ENCODE measurements around the gene LRP1B.
"Not testable (repeated sequence)": the region's sequence is repeated elsewhere in the genome, so short reads cannot be mapped to it uniquely, and the experiment has no call there.

Gene LRP1B

DNA sequence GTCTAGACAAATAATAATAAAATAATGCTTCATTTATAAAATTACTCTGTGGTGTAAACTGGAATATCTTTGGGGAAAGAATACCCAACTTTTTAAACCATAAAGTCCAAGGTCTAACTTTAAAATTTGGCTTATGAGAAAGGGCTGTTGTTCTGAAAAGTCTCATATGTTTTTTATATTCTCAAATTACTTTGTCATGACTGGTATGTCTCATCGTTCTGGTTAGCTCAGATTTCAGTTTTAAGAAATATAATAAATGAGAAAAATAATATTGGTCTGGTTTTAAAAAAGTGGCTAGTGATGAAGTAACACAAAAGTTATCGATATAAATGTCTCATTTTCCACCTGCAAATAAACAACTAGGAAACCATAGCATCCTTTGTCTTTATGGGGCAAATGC lies 1658.1 kb downstream of the LRP1B start:
- DNase-seq, result no peak

DNA sequence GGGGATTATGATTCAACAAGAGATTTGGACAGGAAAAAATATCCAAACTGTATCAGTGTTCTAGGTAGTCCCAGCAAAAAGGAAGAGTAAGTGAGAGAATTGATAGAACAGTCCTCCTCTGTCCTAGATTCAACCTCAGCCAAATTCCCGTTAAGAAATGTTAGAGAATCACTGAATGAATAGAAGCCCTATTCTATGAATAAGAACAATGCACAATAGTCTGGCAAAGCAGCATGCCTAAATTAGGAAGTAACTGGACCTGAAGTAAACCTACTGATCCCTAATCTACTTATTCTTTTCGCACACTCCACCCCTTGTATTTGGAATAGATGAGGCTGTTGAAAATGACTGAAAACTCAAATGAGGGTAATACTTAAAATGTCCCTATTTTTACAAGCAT lies 1665.5 kb downstream of the LRP1B start:
- DNase-seq, result no peak

DNA sequence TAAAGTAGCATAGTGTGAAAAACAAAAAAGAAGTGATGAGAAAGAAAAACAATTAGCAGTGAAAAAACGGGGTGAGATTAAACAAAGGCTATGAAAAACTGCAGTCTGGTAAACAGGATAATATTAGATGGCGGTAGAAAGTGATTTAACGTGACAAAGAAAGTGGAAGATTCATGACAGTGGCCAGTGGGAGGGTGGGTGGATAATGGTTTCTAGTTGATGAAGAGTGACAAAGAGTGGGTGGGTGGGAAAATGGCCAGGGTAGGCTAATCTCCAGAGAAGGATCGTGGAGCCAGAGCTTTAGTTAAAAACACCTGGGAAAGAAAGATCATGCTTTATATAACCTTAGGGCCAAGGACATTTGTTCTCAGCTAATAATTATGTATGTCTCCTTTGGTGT lies 1667.8 kb downstream of the LRP1B start:
- no peak for DNase-seq

DNA sequence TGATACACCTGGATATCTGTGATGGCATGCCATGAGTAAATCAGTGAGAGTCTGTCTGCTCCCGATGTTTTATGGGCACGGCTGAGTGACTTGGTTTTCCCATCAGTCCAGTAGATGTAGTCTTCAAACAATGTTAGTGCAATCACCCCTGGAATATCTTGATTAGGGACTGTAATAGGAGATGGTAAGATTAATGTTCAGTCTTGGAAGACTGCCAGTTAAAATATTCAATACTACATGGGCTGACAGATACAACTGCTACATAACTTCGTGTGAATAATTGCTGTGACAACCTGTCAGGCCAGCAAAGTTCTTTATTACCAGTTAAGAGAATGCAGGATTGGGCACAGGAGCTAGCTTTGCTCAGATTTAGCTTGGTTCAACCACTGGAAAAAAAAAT lies 1673.3 kb downstream of the LRP1B start:
- DNase-seq, result no peak

DNA sequence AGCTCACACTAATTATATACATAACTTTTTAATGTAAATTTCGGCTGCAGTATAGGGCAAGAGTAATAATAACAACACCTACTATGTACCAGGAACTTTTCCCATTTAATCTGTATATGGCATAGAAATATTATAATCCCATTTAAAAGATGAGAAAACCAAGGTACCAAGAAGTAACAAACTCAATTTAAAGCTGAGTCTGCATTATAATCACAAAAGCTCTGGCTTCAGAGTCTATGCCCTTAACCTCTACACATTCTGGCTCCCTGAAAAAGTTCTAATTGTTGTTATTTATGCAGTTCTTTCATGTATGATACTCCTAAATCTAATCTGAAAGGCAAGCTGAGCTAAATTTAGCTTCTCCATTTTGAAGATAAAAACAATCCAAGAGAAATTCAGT lies 1675.5 kb downstream of the LRP1B start:
- no peak for DNase-seq

DNA sequence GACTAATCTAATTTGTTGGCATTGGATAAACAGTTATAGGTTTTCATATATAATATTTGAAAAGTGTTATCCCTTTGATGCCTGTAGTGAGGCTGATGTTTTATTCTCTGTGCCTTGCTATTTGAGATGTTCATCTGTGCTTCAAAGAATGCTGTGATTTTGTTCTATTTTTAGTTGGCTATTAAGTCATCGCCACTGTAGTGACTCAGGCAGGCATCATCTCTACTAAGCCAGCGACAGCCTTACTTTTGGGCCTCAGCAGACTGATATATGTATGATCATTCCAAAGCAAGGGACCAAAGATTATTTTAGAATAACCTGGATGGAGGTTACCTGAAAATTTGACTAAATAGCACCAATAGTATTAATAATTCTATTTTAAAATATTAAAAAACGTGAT lies 1676.1 kb downstream of the LRP1B start:
- DNase-seq, result no peak

DNA sequence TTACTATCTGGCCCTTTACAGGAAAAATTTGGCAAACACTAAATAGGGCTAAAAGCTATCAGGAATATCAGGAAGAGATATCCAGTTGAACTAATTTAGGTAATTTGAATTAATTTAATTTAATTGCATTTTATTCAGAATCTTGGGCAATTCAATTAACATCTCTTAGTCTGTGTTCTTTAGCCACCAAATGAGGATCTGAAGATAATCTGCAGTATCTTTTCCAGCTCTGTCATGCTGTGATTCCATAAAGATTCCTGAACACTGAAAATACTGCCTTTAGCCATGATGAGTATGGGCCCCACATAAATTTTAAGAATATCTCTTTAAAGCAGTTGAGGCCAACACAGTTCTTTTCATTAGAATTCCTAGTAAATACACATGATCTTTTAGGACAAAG lies 1679.5 kb downstream of the LRP1B start:
- DNase-seq, result no peak

DNA sequence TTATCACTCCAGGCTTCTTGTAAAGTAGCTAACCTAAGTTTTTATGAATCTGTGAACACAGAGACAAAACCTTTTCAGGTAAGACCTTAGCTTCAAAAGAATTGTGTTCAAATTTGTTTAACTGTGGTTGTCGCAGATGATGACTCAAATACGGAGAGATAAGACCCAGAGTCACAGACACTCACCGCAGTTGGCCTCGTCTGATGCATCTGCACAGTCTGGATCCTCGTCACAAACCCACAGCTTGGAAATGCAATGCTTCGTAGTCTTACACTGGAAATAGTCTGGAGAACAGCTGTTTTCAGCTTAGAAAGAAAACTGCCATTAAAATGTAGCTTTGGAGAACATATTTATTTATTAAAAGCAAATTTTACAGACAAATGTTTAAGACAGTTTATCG lies 1688.5 kb downstream of the LRP1B start:
- DNase-seq, result no peak

DNA sequence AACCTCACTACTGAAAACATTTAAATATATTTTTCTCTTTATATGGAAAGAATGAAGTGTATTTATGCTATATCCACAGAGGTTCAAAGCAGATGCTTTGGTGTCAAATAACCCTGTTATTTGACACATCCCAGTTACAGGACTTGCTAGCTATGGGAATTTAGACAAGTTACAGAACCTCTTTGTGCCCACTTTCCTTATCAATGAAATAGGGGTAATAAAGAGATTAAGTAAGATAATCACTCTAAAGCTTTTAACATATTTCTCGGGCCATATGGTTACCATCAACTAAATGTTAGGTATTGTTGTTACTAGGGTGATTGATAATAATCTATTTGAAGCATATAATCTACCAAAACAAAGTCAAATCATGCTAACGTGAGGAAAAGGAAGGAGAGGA lies 1690.0 kb downstream of the LRP1B start:
- no peak for DNase-seq

DNA sequence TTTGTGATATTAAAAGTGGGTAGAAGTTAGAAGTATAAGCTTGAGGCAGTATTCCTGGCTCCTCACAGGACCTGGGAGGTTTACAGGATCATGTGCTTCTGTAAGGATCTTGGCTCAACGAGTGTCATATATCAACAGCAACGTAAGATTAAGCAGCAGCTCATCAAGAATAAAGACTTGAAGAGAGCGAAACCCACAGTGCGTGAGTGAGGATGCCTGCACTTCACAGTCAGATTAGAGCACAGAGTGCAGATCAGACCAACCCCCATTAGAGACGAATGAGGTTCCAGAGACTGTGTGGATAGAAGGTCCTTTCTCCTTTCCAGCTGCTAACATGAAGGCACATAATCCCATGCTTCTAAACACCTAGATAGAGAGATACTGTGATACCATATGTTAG lies 1693.9 kb downstream of the LRP1B start:
- DNase-seq, result no peak

DNA sequence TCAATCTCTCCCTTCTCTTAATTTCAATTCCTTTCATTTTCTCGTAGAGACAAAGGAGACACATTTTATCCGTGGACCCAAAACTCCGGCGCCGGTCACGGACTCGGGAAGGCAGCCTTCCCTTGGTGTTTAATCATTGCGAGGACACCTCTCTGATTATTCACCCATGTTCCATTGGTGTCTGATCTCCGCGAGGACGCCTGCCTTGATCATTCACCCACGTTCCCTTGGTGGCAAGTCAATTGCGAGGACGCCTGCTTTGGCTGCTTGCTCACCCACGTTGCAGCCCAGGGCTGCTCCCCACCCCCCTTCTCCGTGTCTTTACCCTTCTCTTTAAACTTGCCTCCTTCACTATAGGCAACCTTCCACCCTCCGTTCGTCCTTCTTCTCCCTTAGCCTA lies 1703.8 kb downstream of the LRP1B start:
- DNase-seq, result not testable (repeated sequence)

DNA sequence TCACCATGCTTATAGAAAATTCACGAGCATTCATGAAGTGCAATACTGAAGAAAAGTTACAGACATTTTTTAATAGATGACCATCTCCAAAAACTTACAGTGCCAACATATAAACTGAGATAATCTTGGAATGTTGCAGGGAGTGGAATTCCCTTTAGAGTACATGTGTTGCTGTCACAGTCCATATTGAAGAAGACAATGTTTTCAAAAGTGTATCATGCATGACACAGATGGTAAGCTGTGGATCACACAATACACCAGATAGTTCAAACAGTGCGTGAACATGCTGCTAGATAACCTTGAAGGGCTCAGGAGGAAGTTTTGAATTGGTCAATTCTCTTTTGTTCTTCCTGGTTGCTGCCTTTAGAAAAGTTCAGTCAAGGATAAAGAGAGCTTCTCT lies 1706.3 kb downstream of the LRP1B start:
- no peak for DNase-seq

DNA sequence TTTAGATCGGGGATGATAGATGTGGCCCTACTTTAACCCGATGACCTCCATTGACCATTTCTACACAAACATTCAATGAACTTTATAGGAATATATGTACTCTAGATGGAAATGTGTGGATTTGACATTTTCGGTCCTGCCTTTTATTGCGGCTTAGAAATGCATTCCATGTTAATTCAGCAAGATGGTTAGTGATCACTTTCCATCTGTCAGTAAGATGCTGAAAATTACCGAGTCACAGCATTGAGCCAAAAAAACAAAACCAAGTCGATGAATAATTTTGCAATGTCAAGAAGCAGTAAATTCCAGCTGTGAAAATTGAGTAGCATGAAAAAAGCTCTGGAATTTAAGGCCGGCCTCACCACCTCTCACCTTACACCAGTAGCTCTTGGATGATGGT lies 1708.1 kb downstream of the LRP1B start:
- DNase-seq, result no peak

DNA sequence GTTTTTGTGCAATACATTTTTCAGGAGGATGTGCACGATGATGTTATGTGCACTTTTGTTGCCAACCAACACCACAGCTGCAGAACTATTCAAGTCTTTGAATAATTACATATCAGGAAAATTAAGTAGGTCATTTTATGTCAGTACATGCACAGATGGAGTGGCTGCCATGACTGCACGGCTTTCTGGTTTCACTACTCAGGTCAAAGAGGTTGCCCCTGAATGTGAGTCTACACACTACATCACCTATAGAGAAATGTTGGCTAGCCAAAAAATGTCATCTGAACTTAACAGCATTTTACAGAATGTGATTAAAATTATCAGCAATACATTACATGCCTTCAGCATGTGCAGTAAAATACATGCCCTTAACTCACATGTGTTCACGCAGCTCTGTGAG lies 1713.3 kb downstream of the LRP1B start:
- no peak for DNase-seq

DNA sequence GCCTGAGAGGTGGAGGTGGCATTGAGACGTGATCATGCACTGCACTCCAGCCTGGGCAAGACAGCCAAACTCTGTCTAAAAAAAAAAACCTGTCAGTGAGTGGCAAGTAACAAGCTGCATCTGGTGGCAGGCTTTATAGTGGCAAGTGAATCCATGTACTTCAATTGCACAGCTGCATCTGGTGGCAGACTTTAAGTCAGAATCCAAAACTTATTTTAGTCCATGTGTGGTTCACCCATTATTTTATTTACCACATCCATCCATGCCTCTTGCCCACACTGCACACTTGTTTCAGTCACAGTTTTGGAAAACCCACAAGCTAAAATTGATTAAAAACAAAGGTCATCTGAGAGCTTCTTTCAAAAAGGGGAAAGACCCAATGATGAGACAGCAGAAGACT lies 1714.2 kb downstream of the LRP1B start:
- no peak for DNase-seq

DNA sequence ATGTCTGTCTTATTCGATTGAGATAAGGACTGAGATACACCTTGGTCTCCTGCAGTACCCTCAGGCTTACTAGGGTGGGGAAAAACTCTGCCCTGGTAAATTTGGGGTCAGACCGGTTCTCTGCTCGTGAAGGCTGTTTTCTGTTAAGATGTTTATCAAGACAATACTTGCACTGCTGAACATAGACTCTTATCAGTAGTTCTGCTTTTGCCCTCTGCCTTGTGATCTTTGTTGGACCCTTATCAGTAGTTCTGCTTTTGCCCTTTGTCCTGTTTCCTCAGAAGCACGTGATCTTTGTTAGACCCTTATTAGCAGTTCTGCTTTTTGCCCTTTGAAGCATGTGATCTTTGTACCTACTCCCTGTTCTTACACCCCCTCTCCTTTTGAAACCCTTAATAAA lies 1715.8 kb downstream of the LRP1B start:
- DNase-seq, result not testable (repeated sequence)

DNA sequence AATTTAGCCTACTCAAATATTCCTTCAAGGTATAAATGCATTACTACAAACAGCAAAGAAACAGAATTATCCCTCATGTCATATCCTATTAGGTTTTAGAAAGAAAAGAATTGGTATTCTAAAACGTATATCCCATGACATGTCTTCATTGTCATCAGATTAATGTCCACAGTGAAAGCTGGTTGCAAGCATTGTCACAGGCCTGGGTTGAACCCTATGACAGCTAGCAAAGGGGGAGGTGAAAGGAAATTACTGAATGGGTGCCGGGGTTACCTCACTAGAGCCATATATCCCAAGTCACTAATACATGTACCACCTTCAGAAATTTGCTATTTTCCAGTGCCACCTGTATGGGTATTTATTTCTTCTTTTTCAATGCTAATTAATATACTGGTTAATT lies 1720.1 kb downstream of the LRP1B start:
- no peak for DNase-seq

DNA sequence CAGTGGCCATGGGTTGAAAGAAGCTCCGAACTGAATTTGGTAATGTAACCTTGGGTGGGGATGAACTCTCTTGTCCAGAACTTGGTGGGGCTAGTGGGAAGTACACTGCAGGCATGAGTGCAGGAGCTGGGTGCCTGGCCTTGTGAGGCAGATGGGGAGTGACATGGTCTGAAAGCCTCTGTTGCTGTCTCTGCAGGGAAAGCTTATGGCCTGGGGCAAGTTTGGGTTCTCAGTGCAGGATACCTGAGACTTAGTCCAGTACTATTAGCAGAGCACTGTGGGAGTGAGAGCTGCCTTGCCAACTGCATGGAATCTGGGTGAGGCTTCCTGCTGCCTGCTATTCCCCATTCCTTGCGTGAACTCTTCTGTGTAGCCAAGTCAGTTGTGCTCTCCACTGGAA lies 1729.8 kb downstream of the LRP1B start:
- DNase-seq, result no peak

DNA sequence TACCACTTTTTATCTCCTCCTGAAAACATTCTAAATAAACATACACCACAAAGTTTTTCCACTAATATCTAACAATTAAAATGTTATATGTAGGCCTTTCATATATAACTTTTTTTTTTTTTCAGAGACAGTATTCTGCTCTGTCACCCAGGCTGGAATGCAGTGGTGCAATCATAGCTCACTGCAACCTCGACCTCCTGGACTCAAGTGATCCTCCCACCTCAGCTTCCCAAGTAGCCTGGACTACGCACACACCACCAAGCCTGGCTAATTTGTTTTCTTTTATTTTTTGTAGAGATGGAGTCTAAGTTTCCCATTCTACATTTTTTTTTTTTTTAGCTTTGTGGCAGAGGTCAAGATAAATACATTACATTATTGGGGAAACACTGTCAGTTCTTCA lies 1738.0 kb downstream of the LRP1B start:
- no peak for DNase-seq

DNA sequence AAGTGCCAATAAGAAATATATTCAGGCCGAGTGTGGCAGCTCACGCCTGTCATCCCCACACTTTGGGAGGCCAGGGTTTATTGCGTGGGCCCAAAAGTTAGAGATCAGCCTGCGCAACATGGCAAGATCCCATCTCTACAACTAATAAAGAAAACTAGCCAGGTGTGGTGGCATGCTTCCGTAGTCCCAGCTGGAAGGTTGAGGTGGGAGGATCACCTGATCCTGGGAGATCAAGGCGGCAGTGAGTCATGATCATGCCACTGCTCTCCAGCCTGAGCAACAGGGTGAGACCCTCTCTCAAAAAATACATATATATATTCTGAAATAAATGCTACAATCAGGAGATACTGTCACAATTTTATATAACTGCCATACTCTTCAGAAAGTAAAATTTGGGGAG lies 1745.9 kb downstream of the LRP1B start:
- DNase-seq, result no peak

DNA sequence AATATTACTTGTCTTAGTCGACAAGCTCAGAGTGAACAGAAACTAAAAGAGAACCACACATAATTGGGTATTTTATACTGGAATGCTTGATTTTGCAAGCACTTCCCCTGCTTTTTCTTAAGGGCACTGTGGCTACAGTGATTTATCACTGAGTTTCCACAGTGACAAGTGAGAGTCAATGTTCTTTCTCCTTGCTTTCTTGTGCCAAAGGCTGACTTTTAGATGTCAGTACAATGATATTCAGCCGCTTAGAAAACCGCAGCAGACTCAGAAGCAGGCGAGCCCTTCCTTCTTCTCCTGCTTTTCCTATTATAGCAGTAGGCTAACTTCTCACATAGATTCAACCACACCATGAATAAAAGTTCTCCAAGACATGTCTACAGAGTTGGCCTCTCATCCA lies 1747.0 kb downstream of the LRP1B start:
- DNase-seq, result no peak

DNA sequence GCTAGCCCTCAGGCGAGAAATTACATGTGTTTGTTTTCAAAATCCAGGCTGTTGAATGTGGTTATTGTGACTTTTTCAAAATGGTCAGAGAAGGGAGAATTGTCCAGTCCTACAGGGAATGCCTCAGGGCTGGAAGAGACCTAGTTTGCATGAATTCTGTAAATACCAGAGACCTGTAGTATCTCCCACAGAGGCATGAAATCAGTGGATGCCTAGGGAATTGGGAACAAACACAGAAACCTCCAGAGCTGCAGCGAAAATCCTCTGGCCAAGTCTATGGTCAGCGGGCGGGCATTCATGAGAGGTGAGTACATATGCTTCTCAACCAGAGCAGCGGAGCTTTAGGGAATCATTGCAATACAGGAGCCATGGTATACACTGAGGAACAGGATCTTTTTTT lies 1754.1 kb downstream of the LRP1B start:
- no peak for DNase-seq

DNA sequence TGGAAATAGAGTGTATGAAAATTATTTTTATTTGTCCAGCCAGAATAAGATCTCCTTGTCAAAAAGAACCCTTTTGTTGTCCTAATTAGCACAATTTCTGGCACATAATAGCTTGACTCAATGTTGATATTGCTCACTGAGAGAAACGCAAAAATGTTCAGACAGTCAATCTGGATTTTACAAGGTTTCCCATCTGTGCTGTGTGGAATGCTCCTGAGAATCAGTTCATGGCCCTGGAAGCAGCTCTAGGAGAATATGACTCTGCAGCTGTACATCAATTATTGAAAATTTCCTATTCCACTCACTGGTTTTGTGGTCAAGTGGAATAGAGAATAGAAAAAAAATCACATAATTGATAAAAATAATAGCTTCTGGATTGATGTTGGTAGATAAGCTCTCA lies 1767.7 kb downstream of the LRP1B start:
- no peak for DNase-seq

DNA sequence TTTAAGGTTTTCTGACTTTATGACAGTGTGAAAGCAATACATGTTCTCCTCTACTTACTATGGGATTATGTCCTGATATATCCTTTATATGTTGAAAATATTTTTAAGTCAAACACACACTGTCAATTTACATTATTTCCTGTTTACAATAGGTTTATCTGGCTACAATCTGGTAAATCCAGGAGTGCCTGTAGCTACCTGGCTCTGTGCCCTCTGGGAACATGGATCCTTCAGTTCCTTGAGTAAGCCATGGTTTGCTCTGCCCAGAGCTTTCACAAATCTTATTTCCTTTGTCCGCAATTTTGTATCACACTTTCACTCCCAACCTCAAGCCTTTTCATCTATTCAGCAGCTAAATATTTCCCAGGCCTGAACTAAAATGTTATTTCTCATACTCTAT lies 1768.5 kb downstream of the LRP1B start:
- DNase-seq, result no peak

DNA sequence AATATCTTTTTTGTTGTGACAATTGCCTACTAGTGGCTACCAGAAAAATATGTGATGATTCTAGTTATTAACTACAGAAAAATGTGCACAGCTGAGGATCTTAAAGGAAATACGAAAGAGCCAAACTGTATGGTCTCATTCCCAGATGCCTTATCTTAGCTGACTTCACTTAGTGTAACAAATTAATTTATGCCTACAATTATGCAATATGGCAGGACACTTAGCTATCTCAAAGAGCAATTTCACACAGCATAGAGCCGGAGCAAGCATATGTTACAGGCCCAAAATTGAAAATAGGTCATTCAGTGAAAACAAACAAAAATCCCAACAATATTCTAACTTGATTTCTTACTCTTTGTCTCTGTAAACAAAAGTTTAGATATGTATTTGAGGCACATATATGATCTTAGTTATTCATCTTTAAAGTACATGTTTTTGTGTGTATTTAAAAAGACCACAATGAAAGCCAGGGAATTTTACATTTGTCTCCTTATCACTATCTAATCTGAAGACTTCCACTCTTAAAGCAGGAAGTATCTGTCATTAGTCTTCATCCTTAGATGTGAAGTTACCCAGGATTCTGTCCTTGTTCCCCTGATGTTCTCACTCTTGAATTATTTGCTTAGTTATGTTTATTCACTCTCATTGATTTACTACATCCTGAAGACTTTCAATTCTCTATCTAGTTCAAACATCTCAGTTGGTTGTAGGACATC lies 1771.6 kb downstream of the LRP1B start:
- no peak for DNase-seq

DNA sequence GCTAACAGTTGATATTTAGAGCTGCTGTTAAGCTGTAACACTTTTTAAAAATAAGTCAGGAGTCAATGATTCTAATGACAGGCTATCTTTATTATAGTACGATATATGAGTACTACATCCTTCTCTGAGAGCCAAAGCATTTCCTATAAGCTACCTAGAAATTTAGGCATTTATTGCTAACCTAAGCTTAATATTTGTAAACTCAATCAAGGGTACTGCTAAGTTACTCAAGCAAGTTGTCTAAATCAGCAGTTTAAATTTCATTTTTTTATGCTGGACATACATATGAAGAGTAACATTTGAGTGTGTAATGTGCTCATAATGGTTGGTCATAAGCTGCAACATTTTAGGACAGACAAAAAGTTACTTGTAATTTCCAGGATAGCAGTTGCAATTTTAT lies 1774.1 kb downstream of the LRP1B start:
- DNase-seq, result no peak
